GM21717 (cell line): ENCODE measurements around the gene HACD2.
"Not testable (repeated sequence)": the region's sequence is repeated elsewhere in the genome, so short reads cannot be mapped to it uniquely, and the experiment has no call there.

Source experiments
- ATAC-seq: cut with Tn5 transposase; IDR thresholded peaks from one replicate; pipeline ENCODE4 v1.9.1; 2021; ENCODE audit warnings: mild to moderate bottlenecking, moderate library complexity; ENCODE audit not compliant: unreplicated experiment

The HACD2 gene

GRCh38 chr3:123613543-123613942 lies 28.7 kb upstream of the HACD2 start:
- no peak for ATAC-seq

GRCh38 chr3:123611674-123612073 lies 26.8 kb upstream of the HACD2 start:
- ATAC-seq: not testable (repeated sequence)

- ATAC-seq: no peak
Measured at GRCh38 chr3:123611082-123611481, 26.2 kb upstream of the HACD2 start.

DNA sequence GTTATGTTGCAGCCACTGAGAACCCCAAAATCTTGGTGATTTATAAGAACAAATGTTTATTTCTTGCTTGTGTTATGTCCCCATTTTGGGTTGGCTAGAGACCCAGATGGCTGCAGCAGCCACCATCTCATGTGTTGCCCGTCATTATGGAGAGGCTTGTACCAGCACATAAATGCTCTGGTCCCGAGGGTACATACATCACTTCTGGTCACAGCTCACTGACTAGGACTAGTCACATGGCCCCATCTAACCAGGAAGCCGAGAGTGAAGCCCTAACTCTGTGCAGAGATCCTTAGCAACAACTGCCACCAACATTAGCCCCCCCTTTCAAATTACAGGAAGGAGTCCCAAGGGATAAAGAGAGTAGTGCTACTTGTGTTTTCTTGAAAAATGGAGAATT lies 25.5 kb upstream of the HACD2 start:
- no peak for ATAC-seq

- no peak for ATAC-seq
Measured at GRCh38 chr3:123609063-123609462, 24.2 kb upstream of the HACD2 start.

DNA sequence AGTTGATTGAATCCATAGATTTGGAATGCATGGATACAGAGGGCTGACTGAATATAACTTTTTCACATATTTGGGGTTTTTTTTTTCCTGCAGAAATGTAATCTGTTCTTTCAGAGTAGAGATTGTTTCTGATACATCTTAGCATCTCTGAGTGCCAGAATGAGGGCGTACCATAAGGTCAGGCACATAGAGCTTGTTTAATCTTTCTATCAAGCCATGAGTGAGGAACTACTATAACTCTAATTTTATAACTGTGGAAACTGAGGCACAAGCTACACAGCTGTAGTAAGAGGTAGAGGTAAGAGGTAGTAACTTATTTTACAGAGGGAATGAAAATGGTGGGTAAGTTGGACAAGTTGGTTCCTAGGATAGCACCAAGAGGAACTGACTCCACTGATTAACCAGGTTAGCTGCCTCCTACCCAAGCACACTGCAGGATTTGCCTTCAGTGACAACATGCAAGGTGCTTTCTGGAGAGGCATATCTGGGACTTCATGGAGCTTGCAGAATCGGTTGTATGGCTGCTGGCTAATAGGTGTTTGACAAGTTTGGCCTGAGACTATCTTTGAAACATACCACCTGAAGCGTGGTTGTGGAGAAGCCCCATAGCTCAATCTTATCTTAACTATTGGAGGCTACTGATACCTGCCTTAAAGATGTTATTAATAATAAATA lies 23.5 kb upstream of the HACD2 start:
- ATAC-seq: no peak

DNA sequence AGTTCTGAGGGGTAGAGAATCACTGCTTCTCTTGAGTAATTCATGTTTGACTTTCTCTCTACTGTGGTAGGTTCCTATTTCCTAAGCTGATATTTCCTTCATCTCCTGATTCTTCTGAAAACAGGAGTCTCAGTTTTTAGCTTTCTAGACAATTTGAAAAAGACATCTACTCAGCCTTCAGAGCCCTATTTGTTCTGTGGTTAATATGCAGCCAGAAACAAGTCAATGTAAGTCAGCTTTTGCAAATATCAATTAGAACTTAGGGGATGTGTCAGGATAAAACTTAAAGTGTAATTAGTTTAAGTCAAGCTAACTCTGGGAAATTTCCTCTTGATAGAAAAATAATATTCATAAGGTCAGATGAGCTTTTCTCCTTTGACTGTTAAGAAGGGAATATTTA lies 21.7 kb upstream of the HACD2 start:
- no peak for ATAC-seq

DNA sequence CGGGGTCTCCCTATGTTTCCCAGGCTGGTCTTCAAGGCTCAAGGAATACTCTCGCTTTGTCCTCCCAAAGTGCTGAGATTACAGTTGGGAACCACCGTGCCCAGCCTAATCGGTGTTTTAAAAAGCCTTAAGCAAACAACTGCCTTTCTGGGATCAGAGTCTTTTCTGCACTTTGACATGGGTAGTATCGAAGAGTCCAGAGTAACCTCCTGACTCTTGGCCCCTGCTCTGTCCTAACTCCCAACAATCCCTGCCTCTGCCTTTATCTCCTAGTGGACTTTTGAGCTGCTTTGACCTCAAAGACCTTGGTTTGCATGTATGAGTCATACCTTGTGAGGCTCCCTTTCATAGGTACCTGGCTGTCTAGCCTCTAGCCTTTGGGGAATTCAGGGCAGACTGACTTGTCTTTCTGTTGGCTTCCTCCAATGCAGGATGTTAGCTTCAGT lies 21.0 kb upstream of the HACD2 start:
- ATAC-seq: peak; percentile 75

- not testable (repeated sequence) for ATAC-seq
Measured at GRCh38 chr3:123603153-123603552, 18.3 kb upstream of the HACD2 start.

DNA sequence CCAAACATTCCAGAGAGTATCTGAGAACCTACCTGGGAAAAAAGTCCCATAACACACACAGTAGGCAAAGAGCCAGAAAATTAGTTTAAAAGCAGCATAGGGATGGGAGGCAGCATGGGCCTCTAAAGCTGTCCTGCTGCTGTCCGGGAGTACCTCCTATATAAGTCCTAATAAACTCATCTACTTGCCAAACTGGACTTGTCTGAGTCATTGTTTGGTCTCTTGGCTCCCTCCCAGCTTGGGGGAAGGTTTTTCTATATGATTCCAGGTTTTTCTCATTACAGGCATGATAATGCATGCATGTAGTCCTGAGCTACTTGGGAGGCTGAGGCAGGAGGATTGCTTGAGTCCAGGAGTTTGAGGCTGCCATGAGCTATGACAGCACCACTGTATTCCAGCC lies 17.5 kb upstream of the HACD2 start:
- no peak for ATAC-seq

GRCh38 chr3:123600863-123601262 lies 16.0 kb upstream of the HACD2 start:
- ATAC-seq: not testable (repeated sequence)

GRCh38 chr3:123597561-123597960 lies 12.7 kb upstream of the HACD2 start:
- ATAC-seq: no peak

GRCh38 chr3:123595396-123596180 lies 10.7 kb upstream of the HACD2 start:
- ATAC-seq: no peak

DNA sequence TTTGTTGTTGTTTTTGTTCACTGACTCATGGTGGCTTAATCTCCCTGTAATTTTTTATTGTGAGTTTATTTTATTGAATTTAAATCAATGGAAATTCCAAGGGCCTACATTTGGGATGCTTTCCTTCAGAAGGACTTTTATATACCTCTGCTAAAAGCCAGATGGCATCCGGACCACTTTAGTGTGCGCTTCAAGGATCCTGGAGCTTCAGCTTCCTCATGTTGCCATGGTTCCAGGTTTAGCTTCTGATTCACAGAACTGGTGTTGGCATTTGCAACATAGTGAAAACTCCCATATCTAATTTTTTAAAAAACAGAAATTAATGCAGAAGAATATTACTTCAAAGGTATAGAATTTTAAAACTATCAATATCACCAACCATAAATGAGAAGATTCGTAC lies 8.5 kb upstream of the HACD2 start:
- no peak for ATAC-seq

- ATAC-seq: no peak
Measured at GRCh38 chr3:123590685-123591450, 6.0 kb upstream of the HACD2 start.

DNA sequence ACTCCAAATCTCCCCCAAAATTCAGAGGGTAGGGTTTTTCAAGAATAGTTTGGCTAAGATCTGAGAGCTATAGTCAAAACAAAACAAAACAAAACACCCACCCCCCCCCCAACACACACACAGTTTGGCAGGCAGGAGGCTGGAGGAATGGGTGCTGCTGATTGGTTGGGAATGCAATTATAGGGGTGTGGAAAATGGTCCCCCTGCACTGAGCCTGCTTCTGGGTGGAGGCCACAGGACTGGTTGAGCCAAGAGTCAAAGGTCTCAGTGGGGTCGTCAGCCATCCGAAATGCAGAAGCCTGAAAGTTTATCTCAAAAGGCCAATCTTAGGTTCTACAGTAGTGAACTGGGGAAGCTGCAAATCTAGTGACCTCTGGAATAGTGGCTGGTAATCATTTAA lies 2.5 kb upstream of the HACD2 start:
- no peak for ATAC-seq

DNA sequence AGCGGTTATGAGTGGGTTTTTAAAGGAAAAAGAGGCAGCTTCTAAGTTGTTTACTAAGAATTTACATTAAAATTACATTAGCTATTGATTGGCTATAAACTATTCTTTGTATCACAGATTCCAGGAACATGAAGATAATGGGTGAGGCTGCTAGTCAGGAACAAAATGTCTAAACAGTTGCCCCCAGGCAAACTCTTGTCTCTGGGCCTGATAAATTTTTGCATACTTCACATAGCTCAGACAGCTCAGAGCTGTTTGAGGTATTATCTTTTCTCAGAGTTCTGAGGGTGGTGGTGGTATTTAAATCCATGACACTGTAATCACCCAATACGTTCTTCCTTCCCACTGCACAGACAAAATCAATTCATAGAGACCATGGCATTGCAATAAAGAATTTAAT lies 2.1 kb upstream of the HACD2 start:
- no peak for ATAC-seq

GRCh38 chr3:123586131-123586530 lies 1.3 kb upstream of the HACD2 start:
- ATAC-seq: no peak

- ATAC-seq: peak; percentile 27
Measured at GRCh38 chr3:123584284-123584987, 417 bp downstream of the HACD2 start.

GRCh38 chr3:123583561-123583960 lies 1.3 kb downstream of the HACD2 start:
- ATAC-seq: no peak

DNA sequence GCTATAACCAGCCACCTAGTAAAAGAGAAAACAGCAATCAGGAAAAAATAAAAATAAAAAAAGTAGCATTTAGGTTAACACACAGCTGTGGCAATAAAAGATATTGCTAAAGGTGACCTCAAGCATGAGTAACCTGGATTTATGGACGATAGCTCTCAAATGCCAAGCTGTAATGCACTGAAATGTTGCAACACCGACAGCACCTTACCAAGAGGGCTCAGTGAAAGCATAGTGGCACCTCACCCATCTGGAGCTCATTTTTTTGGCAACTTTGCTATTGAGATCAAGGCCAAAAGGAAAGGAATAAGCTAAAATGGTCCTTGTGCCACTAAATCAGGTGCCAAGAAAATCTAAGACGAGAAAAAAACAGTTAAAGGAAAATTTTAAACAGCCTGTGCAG lies 2.5 kb downstream of the HACD2 start:
- ATAC-seq: no peak
